Left ventricle myocardium inferior (tissue), 1 donor: ENCODE results near the gene IFITM10. TPM values are rescaled to one million over a fixed set of nuclear protein-coding genes. Genes with fewer than 3 reads are reported as not detected.

Experiments
- DNase-seq: peaks from one replicate; pipeline ENCODE4 v3.0.0-alpha.2; 2020
- H3K27ac ChIP-seq: fragments of 200-600 bp; replicated peaks from 2 replicates; pipeline ENCODE4 v1.8.0; 2021
- H3K27me3 ChIP-seq: fragments of 200-600 bp; 2 replicates; pipeline ENCODE4 v1.8.0; 2021; ENCODE audit warnings: low read depth
- H3K36me3 ChIP-seq: fragments of 200-600 bp; 2 replicates; pipeline ENCODE4 v1.8.0; 2021
- H3K4me1 ChIP-seq: fragments of 200-600 bp; 2 replicates; pipeline ENCODE4 v1.8.0; 2021
- H3K4me3 ChIP-seq: fragments of 200-600 bp; 2 replicates; pipeline ENCODE4 v1.8.0; 2021; ENCODE audit warnings: mild to moderate bottlenecking, moderate library complexity
- H3K9me3 ChIP-seq: fragments of 200-600 bp; replicated peaks from 2 replicates; pipeline ENCODE4 v1.8.0; 2021
- intact Hi-C: fragments of 100-400 bp; cut with micrococcal nuclease; formaldehyde crosslinking; loops from one replicate; pipeline ENCODE4 v1.11.0; 2022
- total RNA-seq: library from RNA; stranded (reverse); fragmentation: NEBNext Ultra II Directional; extraction: Animal tissue kit (Norgen Biotek cat#: 25700); gene quantifications from one replicate; pipeline ENCODE4 v1.2.1, GENCODE V29; 2021
- TF ChIP-seq, protein P1 (sequence below): fragments of 200-600 bp; IDR thresholded peaks from 2 replicates; pipeline ENCODE4 v1.8.0; 2021; ENCODE audit warnings: antibody characterized with exemption, mild to moderate bottlenecking, borderline replicate concordance
- donor health status: DM: no; HTN: yes; CAD: no; lungs with severe emphysema.

IFITM10 gene
- total RNA-seq, 1 donor from 2014 or later = 0.58 TPM

GRCh38 chr11:1762537-1763302, 12.3 kb upstream of the IFITM10 start:
- TF ChIP-seq, protein P1, sequence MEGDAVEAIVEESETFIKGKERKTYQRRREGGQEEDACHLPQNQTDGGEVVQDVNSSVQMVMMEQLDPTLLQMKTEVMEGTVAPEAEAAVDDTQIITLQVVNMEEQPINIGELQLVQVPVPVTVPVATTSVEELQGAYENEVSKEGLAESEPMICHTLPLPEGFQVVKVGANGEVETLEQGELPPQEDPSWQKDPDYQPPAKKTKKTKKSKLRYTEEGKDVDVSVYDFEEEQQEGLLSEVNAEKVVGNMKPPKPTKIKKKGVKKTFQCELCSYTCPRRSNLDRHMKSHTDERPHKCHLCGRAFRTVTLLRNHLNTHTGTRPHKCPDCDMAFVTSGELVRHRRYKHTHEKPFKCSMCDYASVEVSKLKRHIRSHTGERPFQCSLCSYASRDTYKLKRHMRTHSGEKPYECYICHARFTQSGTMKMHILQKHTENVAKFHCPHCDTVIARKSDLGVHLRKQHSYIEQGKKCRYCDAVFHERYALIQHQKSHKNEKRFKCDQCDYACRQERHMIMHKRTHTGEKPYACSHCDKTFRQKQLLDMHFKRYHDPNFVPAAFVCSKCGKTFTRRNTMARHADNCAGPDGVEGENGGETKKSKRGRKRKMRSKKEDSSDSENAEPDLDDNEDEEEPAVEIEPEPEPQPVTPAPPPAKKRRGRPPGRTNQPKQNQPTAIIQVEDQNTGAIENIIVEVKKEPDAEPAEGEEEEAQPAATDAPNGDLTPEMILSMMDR = no peak
- intact Hi-C loops = no loop called here
- H3K27me3 ChIP-seq = no peaks in the 10 kb centered on the region
- H3K9me3 ChIP-seq = no peaks in the 10 kb centered on the region
- peaks cover 35% of the 10 kb centered on the region for H3K36me3 ChIP-seq
- peaks cover 68% of the 10 kb centered on the region for H3K4me1 ChIP-seq
- DNase-seq = peak; percentile 61
- H3K27ac ChIP-seq = peak overlapping the region; percentile 98
- H3K4me3 ChIP-seq = peak overlapping the region; percentile 99

DNA sequence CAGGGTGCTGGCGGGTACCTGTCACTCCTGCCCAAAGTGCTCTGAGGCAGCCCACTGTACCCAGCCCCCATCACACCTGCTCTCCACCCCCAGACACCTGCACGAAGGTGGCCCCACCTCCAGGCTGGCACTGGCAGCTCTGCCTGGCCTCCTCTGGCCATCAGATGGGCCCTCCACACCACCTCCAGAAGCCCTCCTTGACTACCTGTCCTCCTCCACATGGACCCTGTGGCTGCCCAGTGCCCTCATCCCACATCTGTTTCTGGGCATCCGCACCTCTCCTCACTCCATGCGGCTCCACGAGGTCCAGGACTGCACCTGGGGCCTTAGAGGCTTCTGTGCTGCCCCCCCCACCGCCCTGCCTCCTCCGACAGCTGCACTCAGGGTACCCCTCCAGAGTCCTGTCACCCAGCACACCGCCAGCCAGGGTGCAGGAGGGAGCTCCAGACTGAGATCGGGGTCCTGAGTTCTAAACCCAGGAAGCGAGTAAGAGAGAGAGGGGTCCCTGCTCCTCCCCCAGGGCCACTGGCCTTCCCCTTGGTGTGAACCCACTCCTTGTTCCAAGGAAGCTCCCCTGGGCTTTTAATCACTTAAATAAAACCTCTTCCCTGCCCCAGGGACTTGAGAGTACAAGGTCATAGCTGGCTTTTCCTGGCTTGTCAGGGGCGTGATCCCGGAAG, 11.6 kb upstream of the IFITM10 start:
- Histone ChIP-seq H3K27ac (peak overlapping the region; percentile 98), H3K9me3 (no peaks in the 10 kb centered on the region), H3K4me3 (peak overlapping the region; percentile 99), H3K36me3 (peaks cover 42% of the 10 kb centered on the region), H3K4me1 (peaks cover 76% of the 10 kb centered on the region), H3K27me3 (no peaks in the 10 kb centered on the region)
- TF ChIP-seq, protein P1 = no peak
- intact Hi-C loops = no loop called here
- no peak for DNase-seq

- peaks cover 49% of the 10 kb centered on the region for H3K36me3 ChIP-seq
- DNase-seq = no peak
- no peaks in the 10 kb centered on the region for H3K9me3 ChIP-seq
- peak overlapping the region; percentile 98 for H3K27ac ChIP-seq
- peaks cover 83% of the 10 kb centered on the region for H3K4me1 ChIP-seq
- H3K4me3 ChIP-seq = peak overlapping the region; percentile 99
- intact Hi-C loops = no loop called here
- TF ChIP-seq, protein P1 = no peak
- H3K27me3 ChIP-seq = no peaks in the 10 kb centered on the region
These were observed 10.9 kb upstream of the IFITM10 start for GRCh38 chr11:1761110-1761856.

- no peaks in the 10 kb centered on the region for H3K27me3 ChIP-seq
- peaks cover 90% of the 10 kb centered on the region for H3K4me1 ChIP-seq
- no peaks in the 10 kb centered on the region for H3K9me3 ChIP-seq
- peak overlapping the region; percentile 99 for H3K4me3 ChIP-seq
- H3K36me3 ChIP-seq = peaks cover 52% of the 10 kb centered on the region
- TF ChIP-seq, protein P1 = no peak
- H3K27ac ChIP-seq = peak overlapping the region; percentile 98
- intact Hi-C loops = no loop called here
- peak; percentile 89 for DNase-seq
These were observed 10.1 kb upstream of the IFITM10 start for GRCh38 chr11:1760351-1761109.

DNA sequence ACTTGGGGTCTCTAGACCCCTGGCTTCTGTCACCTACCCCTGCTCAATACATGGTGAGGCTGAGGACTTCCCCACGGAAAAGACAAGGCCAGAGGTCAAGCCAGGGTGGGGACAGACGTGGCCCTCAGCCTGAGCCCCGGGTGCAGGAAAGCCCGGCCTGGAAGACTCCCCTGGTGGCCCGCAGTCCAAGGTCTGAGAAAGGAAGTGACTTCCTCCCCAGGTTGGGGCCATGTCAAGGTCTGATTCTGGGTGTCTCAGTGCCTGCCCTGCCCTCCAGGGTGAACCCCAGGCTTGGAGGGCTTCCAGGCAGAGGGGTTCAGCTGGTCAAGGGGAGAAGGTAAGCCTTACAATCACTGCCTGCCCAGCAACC, 9.4 kb upstream of the IFITM10 start:
- intact Hi-C loops = no loop called here
- no peak for DNase-seq
- Histone ChIP-seq H3K27me3 (no peaks in the 10 kb centered on the region), H3K4me3 (peak overlapping the region; percentile 99), H3K27ac (peak overlapping the region; percentile 98), H3K9me3 (no peaks in the 10 kb centered on the region), H3K4me1 (peaks cover 97% of the 10 kb centered on the region), H3K36me3 (peaks cover 58% of the 10 kb centered on the region)
- TF ChIP-seq, protein P1 = no peak
